ENCODE measurements around the gene KIF9. TPM values are rescaled to one million over a fixed set of nuclear protein-coding genes. Genes with fewer than 3 reads are reported as not detected.
A peak's percentile ranks its signal among the peaks of the same experiment; 100 is the strongest.
"Not testable (repeated sequence)": the region's sequence is repeated elsewhere in the genome, so short reads cannot be mapped to it uniquely, and the experiment has no call there.

Gene KIF9
- total RNA-seq, 1 donor from 2014 or later, result 2.1 TPM

DNA sequence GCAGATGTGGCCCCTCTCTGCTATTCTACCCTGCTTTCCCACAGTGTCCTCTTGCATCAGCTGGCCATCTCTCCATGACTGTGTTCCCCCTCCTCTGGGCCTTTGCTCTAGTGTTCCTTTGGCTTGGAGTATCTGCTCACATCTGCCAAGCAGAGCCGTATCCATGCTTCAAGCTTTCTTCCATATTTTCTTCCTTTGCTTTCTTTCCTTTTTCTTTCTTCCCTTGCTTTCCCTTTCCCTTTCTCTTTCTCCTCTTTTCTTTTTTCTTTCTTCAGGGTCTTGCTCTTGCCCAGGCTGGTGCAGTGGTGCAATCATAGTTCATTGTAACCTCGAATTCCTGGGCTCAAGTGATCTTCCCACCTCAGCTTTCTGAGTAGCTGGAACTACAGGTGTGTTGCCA is 12.7 kb upstream of the KIF9 start:
- Histone ChIP-seq H3K4me3 (ENCODE audit: low read length in 3 of 3) (no peak overlapping the region), H3K27me3 (ENCODE audit: control insufficient read depth in 3 of 3, insufficient read depth in 3 of 3, low read length in 3 of 3) (no peaks in the 10 kb centered on the region), H3K4me1 (ENCODE audit: control insufficient read depth in 3 of 3, insufficient read depth in 3 of 3, low read length in 3 of 3) (peaks cover 6 to 14% (median 12%) of the 10 kb centered on the region in 3 donors)

GRCh38 chr3:47294392-47294791 is 11.8 kb upstream of the KIF9 start:
- H3K4me3 ChIP-seq (ENCODE audit: low read length in 3 of 3), result no peak overlapping the region
- peaks cover 0 to 4% (median under 1%) of the 10 kb centered on the region in 3 donors for H3K36me3 ChIP-seq (ENCODE audit: control insufficient read depth in 3 of 3, insufficient read depth in 3 of 3, low read length in 3 of 3)
- no peak overlapping the region for H3K27ac ChIP-seq (ENCODE audit: low read depth, low read length)
- H3K27me3 ChIP-seq (ENCODE audit: control insufficient read depth in 3 of 3, insufficient read depth in 3 of 3, low read length in 3 of 3), result no peaks in the 10 kb centered on the region
- peaks cover 6 to 14% (median 12%) of the 10 kb centered on the region in 3 donors for H3K4me1 ChIP-seq (ENCODE audit: control insufficient read depth in 3 of 3, insufficient read depth in 3 of 3, low read length in 3 of 3)
- no peaks in the 10 kb centered on the region for H3K9me3 ChIP-seq (ENCODE audit: control insufficient read depth in 3 of 3, low read length in 3 of 3)
- H3K9ac ChIP-seq (ENCODE audit: low read depth in 1 of 3, low read length in 3 of 3), result no peak overlapping the region

More for the DNA sequence above, 12.7 kb upstream of the KIF9 start:
- no peaks in the 10 kb centered on the region for H3K9me3 ChIP-seq (ENCODE audit: control insufficient read depth in 3 of 3, low read length in 3 of 3)
- H3K36me3 ChIP-seq (ENCODE audit: control insufficient read depth in 3 of 3, insufficient read depth in 3 of 3, low read length in 3 of 3), result peaks cover 0 to 4% (median 0%) of the 10 kb centered on the region in 3 donors
- no peak overlapping the region for H3K27ac ChIP-seq (ENCODE audit: low read depth, low read length)
- no peak overlapping the region for H3K9ac ChIP-seq (ENCODE audit: low read depth in 1 of 3, low read length in 3 of 3)

GRCh38 chr3:47293822-47294221 is 11.2 kb upstream of the KIF9 start:
- Histone ChIP-seq H3K4me1 (ENCODE audit: control insufficient read depth in 3 of 3, insufficient read depth in 3 of 3, low read length in 3 of 3) (peaks cover 6 to 14% (median 12%) of the 10 kb centered on the region in 3 donors), H3K4me3 (ENCODE audit: low read length in 3 of 3) (no peak overlapping the region), H3K36me3 (ENCODE audit: control insufficient read depth in 3 of 3, insufficient read depth in 3 of 3, low read length in 3 of 3) (peaks cover 0 to 5% (median 4%) of the 10 kb centered on the region in 3 donors), H3K9me3 (ENCODE audit: control insufficient read depth in 3 of 3, low read length in 3 of 3) (no peaks in the 10 kb centered on the region), H3K9ac (ENCODE audit: low read depth in 1 of 3, low read length in 3 of 3) (no peak overlapping the region), H3K27ac (ENCODE audit: low read depth, low read length) (no peak overlapping the region), H3K27me3 (ENCODE audit: control insufficient read depth in 3 of 3, insufficient read depth in 3 of 3, low read length in 3 of 3) (no peaks in the 10 kb centered on the region)

- Histone ChIP-seq H3K36me3 (ENCODE audit: control insufficient read depth in 3 of 3, insufficient read depth in 3 of 3, low read length in 3 of 3) (peaks cover 6 to 15% (median 12%) of the 10 kb centered on the region in 3 donors), H3K4me1 (ENCODE audit: control insufficient read depth in 3 of 3, insufficient read depth in 3 of 3, low read length in 3 of 3) (peaks cover 3 to 14% (median 10%) of the 10 kb centered on the region in 3 donors)
- not testable (repeated sequence) for H3K4me3 ChIP-seq (ENCODE audit: low read length in 3 of 3); H3K9me3 ChIP-seq (ENCODE audit: control insufficient read depth in 3 of 3, low read length in 3 of 3); H3K27me3 ChIP-seq (ENCODE audit: control insufficient read depth in 3 of 3, insufficient read depth in 3 of 3, low read length in 3 of 3); H3K27ac ChIP-seq (ENCODE audit: low read depth, low read length); H3K9ac ChIP-seq (ENCODE audit: low read depth in 1 of 3, low read length in 3 of 3)
These were observed 9.3 kb upstream of the KIF9 start for GRCh38 chr3:47291754-47292420.

GRCh38 chr3:47291158-47291753 is 8.7 kb upstream of the KIF9 start:
- Histone ChIP-seq H3K4me1 (ENCODE audit: control insufficient read depth in 3 of 3, insufficient read depth in 3 of 3, low read length in 3 of 3) (peaks cover 3 to 9% (median 5%) of the 10 kb centered on the region in 3 donors), H3K36me3 (ENCODE audit: control insufficient read depth in 3 of 3, insufficient read depth in 3 of 3, low read length in 3 of 3) (peaks cover 6 to 15% (median 12%) of the 10 kb centered on the region in 3 donors), H3K4me3 (ENCODE audit: low read length in 3 of 3) (no peak overlapping the region), H3K9ac (ENCODE audit: low read depth in 1 of 3, low read length in 3 of 3) (no peak overlapping the region), H3K9me3 (ENCODE audit: control insufficient read depth in 3 of 3, low read length in 3 of 3) (no peaks in the 10 kb centered on the region), H3K27me3 (ENCODE audit: control insufficient read depth in 3 of 3, insufficient read depth in 3 of 3, low read length in 3 of 3) (no peaks in the 10 kb centered on the region), H3K27ac (ENCODE audit: low read depth, low read length) (no peak overlapping the region)

GRCh38 chr3:47288966-47289910 is 6.6 kb upstream of the KIF9 start:
- no peak overlapping the region for H3K4me3 ChIP-seq (ENCODE audit: low read length in 3 of 3)
- peaks cover 6 to 15% (median 12%) of the 10 kb centered on the region in 3 donors for H3K36me3 ChIP-seq (ENCODE audit: control insufficient read depth in 3 of 3, insufficient read depth in 3 of 3, low read length in 3 of 3)
- peaks cover 5 to 14% (median 11%) of the 10 kb centered on the region in 3 donors for H3K4me1 ChIP-seq (ENCODE audit: control insufficient read depth in 3 of 3, insufficient read depth in 3 of 3, low read length in 3 of 3)
- H3K27me3 ChIP-seq (ENCODE audit: control insufficient read depth in 3 of 3, insufficient read depth in 3 of 3, low read length in 3 of 3), result no peaks in the 10 kb centered on the region
- no peak overlapping the region for H3K27ac ChIP-seq (ENCODE audit: low read depth, low read length)
- H3K9me3 ChIP-seq (ENCODE audit: control insufficient read depth in 3 of 3, low read length in 3 of 3), result no peaks in the 10 kb centered on the region
- no peak overlapping the region for H3K9ac ChIP-seq (ENCODE audit: low read depth in 1 of 3, low read length in 3 of 3)

DNA sequence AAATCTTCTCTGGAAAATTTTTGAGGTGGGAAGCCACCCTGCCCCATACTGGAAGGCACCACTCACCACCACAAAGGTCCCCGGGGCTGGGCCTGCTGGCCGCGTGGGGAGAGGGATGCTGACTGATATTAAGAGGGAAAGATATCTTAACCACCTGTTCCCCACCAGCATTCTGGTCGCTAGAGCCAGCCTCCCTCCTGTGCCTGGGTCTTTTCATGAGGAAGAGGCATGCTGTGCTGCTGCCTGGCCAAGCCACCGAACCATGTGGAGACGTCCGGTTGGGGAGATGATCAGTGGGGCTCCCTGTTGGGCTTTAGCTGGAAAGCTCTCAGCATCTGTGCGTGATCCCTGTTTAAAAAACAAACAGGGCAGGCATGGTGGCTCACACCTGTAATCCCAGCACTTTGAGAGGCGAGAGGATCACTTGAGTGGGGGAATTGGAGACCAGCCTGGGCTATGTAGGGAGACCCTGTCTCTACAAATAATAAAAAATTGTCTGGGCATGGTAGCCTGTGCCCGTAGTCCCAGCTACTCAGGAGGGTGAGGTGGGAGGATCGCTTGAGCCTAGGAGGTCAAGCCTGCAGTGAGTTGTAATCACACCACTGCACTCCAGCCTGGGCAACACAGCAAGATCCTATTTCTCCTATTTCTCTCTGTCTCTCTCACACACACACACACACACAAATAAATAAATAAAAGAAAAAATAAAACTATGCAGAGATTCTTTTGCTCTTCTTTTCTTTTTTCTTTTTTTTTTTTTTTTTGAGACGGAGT is 1.2 kb upstream of the KIF9 start:
- Histone ChIP-seq H3K36me3 (ENCODE audit: control insufficient read depth in 3 of 3, insufficient read depth in 3 of 3, low read length in 3 of 3) (peaks cover 2 to 12% (median 10%) of the 10 kb centered on the region in 3 donors), H3K9me3 (ENCODE audit: control insufficient read depth in 3 of 3, low read length in 3 of 3) (no peaks in the 10 kb centered on the region), H3K27me3 (ENCODE audit: control insufficient read depth in 3 of 3, insufficient read depth in 3 of 3, low read length in 3 of 3) (no peaks in the 10 kb centered on the region), H3K4me3 (ENCODE audit: low read length in 3 of 3) (peak overlapping the region; percentile 94 to 99 (median 96)), H3K27ac (ENCODE audit: low read depth, low read length) (peak overlapping the region; percentile 93), H3K4me1 (ENCODE audit: control insufficient read depth in 3 of 3, insufficient read depth in 3 of 3, low read length in 3 of 3) (peaks cover 16 to 27% (median 24%) of the 10 kb centered on the region in 3 donors), H3K9ac (ENCODE audit: low read depth in 1 of 3, low read length in 3 of 3) (peak overlapping the region; percentile 91)

GRCh38 chr3:47283193-47283537 is 566 bp upstream of the KIF9 start:
- no peaks in the 10 kb centered on the region for H3K27me3 ChIP-seq (ENCODE audit: control insufficient read depth in 3 of 3, insufficient read depth in 3 of 3, low read length in 3 of 3)
- H3K9me3 ChIP-seq (ENCODE audit: control insufficient read depth in 3 of 3, low read length in 3 of 3), result no peaks in the 10 kb centered on the region
- H3K9ac ChIP-seq (ENCODE audit: low read depth in 1 of 3, low read length in 3 of 3), result peak overlapping the region; percentile 91
- peak overlapping the region; percentile 93 for H3K27ac ChIP-seq (ENCODE audit: low read depth, low read length)
- H3K36me3 ChIP-seq (ENCODE audit: control insufficient read depth in 3 of 3, insufficient read depth in 3 of 3, low read length in 3 of 3), result peaks cover 0 to 8% (median 6%) of the 10 kb centered on the region in 3 donors
- peak overlapping the region; percentile 94 to 99 (median 96) for H3K4me3 ChIP-seq (ENCODE audit: low read length in 3 of 3)
- peaks cover 16 to 27% (median 24%) of the 10 kb centered on the region in 3 donors for H3K4me1 ChIP-seq (ENCODE audit: control insufficient read depth in 3 of 3, insufficient read depth in 3 of 3, low read length in 3 of 3)

GRCh38 chr3:47280519-47280918 is 2.1 kb downstream of the KIF9 start:
- Histone ChIP-seq H3K27me3 (ENCODE audit: control insufficient read depth in 3 of 3, insufficient read depth in 3 of 3, low read length in 3 of 3) (no peaks in the 10 kb centered on the region), H3K4me3 (ENCODE audit: low read length in 3 of 3) (no peak overlapping the region), H3K4me1 (ENCODE audit: control insufficient read depth in 3 of 3, insufficient read depth in 3 of 3, low read length in 3 of 3) (peaks cover 16 to 27% (median 23%) of the 10 kb centered on the region in 3 donors), H3K36me3 (ENCODE audit: control insufficient read depth in 3 of 3, insufficient read depth in 3 of 3, low read length in 3 of 3) (peaks cover 0 to 4% (median 0%) of the 10 kb centered on the region in 3 donors), H3K9ac (ENCODE audit: low read depth in 1 of 3, low read length in 3 of 3) (no peak overlapping the region), H3K9me3 (ENCODE audit: control insufficient read depth in 3 of 3, low read length in 3 of 3) (no peaks in the 10 kb centered on the region), H3K27ac (ENCODE audit: low read depth, low read length) (no peak overlapping the region)

All from skeletal muscle tissue (tissue), 4 donors.